ENCODE results near the gene PPP1R14B. TPM values are rescaled to one million over a fixed set of nuclear protein-coding genes. Genes with fewer than 3 reads are reported as not detected.

PPP1R14B gene
- total and polyA plus RNA-seq, 2 of the 13 experiments (the other 11 are each of a cell fraction or from before 2014, with no cell fraction given) = 110 to 148 TPM

DNA sequence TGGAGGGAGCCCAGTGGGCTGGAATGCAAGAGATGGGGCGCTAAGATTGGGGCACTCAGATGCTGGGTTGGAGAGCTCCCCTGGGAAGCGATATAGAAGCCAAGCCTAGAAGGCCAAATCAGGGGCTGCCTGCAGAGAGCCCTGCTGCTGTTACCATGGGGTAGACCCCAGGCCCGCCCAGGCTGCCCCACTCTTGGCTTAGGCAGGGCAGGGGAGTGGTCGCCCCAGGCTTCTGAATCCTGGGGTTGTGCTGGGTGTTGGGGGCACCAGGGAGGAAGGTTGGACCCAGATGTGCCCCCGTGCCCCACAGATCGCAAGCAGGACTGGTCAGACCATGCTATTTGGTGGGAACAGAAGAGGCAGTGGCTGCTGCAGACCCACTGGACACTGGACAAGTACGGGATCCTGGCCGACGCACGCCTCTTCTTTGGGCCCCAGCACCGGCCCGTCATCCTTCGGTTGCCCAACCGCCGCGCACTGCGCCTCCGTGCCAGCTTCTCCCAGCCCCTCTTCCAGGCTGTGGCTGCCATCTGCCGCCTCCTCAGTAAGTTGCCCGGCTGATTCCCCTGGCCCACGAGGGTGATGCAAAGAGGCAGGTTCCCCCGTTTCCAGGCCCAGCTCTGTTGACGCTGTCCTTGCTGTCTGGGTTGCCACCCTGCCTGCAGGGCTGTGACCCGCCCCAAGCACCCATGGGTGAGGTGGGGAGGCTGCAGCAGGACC, 36.3 kb downstream of the PPP1R14B start:
- in situ Hi-C loops (cut with HindIII; ENCODE audit: extremely low pct_ligation_motif_present, low pct_unique_long_range_greater_than_20kb) (no loop called here), intact Hi-C loops (cut with micrococcal nuclease; ENCODE audit: unreplicated experiment) (no loop called here)
- Histone ChIP-seq H2AFZ (ENCODE audit: low read length) (no peak overlapping the region), H4K20me1 (ENCODE audit: insufficient read depth, low read length) (no peaks in the 10 kb centered on the region), H3K4me3 (replicated peaks in 1 of 3; ENCODE audit: insufficient read depth in 1 of 3, low read depth in 2 of 3, low read length in 3 of 3) (no peak overlapping the region), H3K4me1 (ENCODE audit: insufficient read depth, low read length) (peaks cover 22% of the 10 kb centered on the region), H3K9ac (ENCODE audit: insufficient read depth, low read depth, low read length) (no peak overlapping the region), H3K27me3 (ENCODE audit: control insufficient read depth in 1 of 2, insufficient read depth in 2 of 2, low read length in 2 of 2) (peaks cover 0 to 1% of the 10 kb centered on the region in 2 experiments; a peak in 1 of 5 replicates), H3K79me2 (ENCODE audit: insufficient read depth, low read length) (no peaks in the 10 kb centered on the region), H3K4me2 (ENCODE audit: low read depth, low read length) (no peak overlapping the region), H3K9me3 (ENCODE audit: low read length) (no peaks in the 10 kb centered on the region), H3K36me3 (replicated peaks in 1 of 2; ENCODE audit: control insufficient read depth in 1 of 2, insufficient read depth in 2 of 2, low read length in 2 of 2) (peaks cover 0 to 3% of the 10 kb centered on the region in 2 experiments; a peak in 2 of 5 replicates), H3K27ac (ENCODE audit: extremely low read length, insufficient read depth, low read length) (no peak overlapping the region)
- no peak; the same call in 2 of the 3 replicates for ATAC-seq
- FAIRE-seq = no peak
- BruUV-seq (replicated peaks) = no TSS peak
- 84% methylated on average over 19 of the region's 24 CpGs for WGBS (ENCODE audit: low lambda C conversion rate)
- ChIA-PET POLR2A (interaction anchor here (1.0 to 1.6 kb wide), 2 partner anchors 16 to 94 kb away, joined by 3 read pairs; partner anchors contain the start of genes NUDT22 and TRPT1), CTCF (ENCODE audit: low intra/inter-chr PET ratio, low total read pairs) (no interaction called here)
- DNase-seq (ENCODE audit: low spot score) = no peak
- TF ChIP-seq, protein P1, sequence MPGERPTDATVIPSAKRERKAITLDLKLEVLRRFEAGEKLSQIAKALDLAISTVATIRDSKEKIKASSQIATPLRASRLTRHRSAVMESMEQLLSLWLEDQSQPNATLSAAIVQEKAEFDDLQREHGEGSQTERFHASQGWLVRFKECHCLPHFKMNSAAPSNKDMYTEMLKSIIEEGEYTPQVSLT (CRISPR knock-in tag; IDR thresholded peaks at IDR 0.05; ENCODE audit: borderline replicate concordance, low read depth) = no peak
- TF ChIP-seq U2AF1 (optimal IDR thresholded peaks at IDR 0.05; ENCODE audit: low read depth, low read length) (no peak), ZNF121 (CRISPR knock-in tag; IDR thresholded peaks at IDR 0.05) (no peak), ZNF660 (CRISPR knock-in tag; IDR thresholded peaks at IDR 0.05; ENCODE audit: borderline replicate concordance, low read depth) (no peak), ZNF232 (CRISPR knock-in tag; IDR thresholded peaks at IDR 0.05; ENCODE audit: borderline replicate concordance) (no peak), ZNF296 (CRISPR knock-in tag; conservative IDR thresholded peaks at IDR 0.05) (no peak)
- TF ChIP-seq, protein P2, sequence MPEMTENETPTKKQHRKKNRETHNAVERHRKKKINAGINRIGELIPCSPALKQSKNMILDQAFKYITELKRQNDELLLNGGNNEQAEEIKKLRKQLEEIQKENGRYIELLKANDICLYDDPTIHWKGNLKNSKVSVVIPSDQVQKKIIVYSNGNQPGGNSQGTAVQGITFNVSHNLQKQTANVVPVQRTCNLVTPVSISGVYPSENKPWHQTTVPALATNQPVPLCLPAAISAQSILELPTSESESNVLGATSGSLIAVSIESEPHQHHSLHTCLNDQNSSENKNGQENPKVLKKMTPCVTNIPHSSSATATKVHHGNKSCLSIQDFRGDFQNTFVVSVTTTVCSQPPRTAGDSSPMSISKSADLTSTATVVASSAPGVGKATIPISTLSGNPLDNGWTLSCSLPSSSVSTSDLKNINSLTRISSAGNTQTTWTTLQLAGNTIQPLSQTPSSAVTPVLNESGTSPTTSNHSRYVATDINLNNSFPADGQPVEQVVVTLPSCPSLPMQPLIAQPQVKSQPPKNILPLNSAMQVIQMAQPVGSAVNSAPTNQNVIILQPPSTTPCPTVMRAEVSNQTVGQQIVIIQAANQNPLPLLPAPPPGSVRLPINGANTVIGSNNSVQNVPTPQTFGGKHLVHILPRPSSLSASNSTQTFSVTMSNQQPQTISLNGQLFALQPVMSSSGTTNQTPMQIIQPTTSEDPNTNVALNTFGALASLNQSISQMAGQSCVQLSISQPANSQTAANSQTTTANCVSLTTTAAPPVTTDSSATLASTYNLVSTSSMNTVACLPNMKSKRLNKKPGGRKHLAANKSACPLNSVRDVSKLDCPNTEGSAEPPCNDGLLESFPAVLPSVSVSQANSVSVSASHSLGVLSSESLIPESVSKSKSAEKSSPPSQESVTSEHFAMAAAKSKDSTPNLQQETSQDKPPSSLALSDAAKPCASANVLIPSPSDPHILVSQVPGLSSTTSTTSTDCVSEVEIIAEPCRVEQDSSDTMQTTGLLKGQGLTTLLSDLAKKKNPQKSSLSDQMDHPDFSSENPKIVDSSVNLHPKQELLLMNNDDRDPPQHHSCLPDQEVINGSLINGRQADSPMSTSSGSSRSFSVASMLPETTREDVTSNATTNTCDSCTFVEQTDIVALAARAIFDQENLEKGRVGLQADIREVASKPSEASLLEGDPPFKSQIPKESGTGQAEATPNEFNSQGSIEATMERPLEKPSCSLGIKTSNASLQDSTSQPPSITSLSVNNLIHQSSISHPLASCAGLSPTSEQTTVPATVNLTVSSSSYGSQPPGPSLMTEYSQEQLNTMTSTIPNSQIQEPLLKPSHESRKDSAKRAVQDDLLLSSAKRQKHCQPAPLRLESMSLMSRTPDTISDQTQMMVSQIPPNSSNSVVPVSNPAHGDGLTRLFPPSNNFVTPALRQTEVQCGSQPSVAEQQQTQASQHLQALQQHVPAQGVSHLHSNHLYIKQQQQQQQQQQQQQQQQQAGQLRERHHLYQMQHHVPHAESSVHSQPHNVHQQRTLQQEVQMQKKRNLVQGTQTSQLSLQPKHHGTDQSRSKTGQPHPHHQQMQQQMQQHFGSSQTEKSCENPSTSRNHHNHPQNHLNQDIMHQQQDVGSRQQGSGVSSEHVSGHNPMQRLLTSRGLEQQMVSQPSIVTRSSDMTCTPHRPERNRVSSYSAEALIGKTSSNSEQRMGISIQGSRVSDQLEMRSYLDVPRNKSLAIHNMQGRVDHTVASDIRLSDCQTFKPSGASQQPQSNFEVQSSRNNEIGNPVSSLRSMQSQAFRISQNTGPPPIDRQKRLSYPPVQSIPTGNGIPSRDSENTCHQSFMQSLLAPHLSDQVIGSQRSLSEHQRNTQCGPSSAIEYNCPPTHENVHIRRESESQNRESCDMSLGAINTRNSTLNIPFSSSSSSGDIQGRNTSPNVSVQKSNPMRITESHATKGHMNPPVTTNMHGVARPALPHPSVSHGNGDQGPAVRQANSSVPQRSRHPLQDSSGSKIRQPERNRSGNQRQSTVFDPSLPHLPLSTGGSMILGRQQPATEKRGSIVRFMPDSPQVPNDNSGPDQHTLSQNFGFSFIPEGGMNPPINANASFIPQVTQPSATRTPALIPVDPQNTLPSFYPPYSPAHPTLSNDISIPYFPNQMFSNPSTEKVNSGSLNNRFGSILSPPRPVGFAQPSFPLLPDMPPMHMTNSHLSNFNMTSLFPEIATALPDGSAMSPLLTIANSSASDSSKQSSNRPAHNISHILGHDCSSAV (CRISPR knock-in tag; IDR thresholded peaks at IDR 0.05; ENCODE audit: borderline replicate concordance) = no peak
- TF ChIP-seq, protein P3, sequence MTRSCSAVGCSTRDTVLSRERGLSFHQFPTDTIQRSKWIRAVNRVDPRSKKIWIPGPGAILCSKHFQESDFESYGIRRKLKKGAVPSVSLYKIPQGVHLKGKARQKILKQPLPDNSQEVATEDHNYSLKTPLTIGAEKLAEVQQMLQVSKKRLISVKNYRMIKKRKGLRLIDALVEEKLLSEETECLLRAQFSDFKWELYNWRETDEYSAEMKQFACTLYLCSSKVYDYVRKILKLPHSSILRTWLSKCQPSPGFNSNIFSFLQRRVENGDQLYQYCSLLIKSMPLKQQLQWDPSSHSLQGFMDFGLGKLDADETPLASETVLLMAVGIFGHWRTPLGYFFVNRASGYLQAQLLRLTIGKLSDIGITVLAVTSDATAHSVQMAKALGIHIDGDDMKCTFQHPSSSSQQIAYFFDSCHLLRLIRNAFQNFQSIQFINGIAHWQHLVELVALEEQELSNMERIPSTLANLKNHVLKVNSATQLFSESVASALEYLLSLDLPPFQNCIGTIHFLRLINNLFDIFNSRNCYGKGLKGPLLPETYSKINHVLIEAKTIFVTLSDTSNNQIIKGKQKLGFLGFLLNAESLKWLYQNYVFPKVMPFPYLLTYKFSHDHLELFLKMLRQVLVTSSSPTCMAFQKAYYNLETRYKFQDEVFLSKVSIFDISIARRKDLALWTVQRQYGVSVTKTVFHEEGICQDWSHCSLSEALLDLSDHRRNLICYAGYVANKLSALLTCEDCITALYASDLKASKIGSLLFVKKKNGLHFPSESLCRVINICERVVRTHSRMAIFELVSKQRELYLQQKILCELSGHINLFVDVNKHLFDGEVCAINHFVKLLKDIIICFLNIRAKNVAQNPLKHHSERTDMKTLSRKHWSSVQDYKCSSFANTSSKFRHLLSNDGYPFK (CRISPR knock-in tag; IDR thresholded peaks at IDR 0.05; ENCODE audit: borderline replicate concordance) = no peak
- TF ChIP-seq, protein P4, sequence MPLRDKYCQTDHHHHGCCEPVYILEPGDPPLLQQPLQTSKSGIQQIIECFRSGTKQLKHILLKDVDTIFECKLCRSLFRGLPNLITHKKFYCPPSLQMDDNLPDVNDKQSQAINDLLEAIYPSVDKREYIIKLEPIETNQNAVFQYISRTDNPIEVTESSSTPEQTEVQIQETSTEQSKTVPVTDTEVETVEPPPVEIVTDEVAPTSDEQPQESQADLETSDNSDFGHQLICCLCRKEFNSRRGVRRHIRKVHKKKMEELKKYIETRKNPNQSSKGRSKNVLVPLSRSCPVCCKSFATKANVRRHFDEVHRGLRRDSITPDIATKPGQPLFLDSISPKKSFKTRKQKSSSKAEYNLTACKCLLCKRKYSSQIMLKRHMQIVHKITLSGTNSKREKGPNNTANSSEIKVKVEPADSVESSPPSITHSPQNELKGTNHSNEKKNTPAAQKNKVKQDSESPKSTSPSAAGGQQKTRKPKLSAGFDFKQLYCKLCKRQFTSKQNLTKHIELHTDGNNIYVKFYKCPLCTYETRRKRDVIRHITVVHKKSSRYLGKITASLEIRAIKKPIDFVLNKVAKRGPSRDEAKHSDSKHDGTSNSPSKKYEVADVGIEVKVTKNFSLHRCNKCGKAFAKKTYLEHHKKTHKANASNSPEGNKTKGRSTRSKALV (CRISPR knock-in tag; IDR thresholded peaks at IDR 0.05) = no peak

Data from HepG2 (cell line).